H9 (cell line): ENCODE results near the gene FPGS. TPM values are rescaled to one million over a fixed set of nuclear protein-coding genes. Genes with fewer than 3 reads are reported as not detected.

Source experiments
- DNase-seq: peaks from one replicate; pipeline ENCODE4 v3.0.0-alpha.2; 2017
- H2AFZ ChIP-seq: one replicate; pipeline ENCODE4 v1.6.1; 2013; ENCODE audit warnings: mild to moderate bottlenecking, low read length, control low read depth, moderate library complexity
- H2AK5ac ChIP-seq: 2 replicates; pipeline ENCODE4 v1.6.1; 2013; ENCODE audit warnings: low read length, control low read depth, mixed read lengths; ENCODE audit not compliant: insufficient read length
- H2BK120ac ChIP-seq: one replicate; pipeline ENCODE4 v1.6.1; 2013; ENCODE audit warnings: low read depth, mild to moderate bottlenecking, low read length, control low read depth, inconsistent platforms; ENCODE audit not compliant: poor library complexity, severe bottlenecking
- H2BK12ac ChIP-seq: 2 replicates; pipeline ENCODE4 v1.6.1; 2013; ENCODE audit warnings: low read length, control low read depth, mixed read lengths, low read depth; ENCODE audit not compliant: insufficient read length
- H2BK15ac ChIP-seq: 2 replicates; pipeline ENCODE4 v1.6.1; 2013; ENCODE audit warnings: low read depth, low read length, control low read depth
- H2BK20ac ChIP-seq: one replicate; pipeline ENCODE4 v1.6.1; 2013; ENCODE audit warnings: low read depth, mild to moderate bottlenecking, low read length, control low read depth, inconsistent platforms; ENCODE audit not compliant: poor library complexity, severe bottlenecking
- H2BK5ac ChIP-seq: 2 replicates; pipeline ENCODE4 v1.6.1; 2013; ENCODE audit warnings: low read length, control low read depth, mixed read lengths; ENCODE audit not compliant: insufficient read length
- H3K14ac ChIP-seq: 2 replicates; pipeline ENCODE4 v1.6.1; 2013; ENCODE audit warnings: low read length, control low read depth; ENCODE audit not compliant: insufficient read depth
- H3K18ac ChIP-seq: 2 replicates; pipeline ENCODE4 v1.6.1; 2013; ENCODE audit warnings: low read depth, mild to moderate bottlenecking, mixed read lengths, low read length, control low read depth; ENCODE audit not compliant: insufficient read length
- H3K23ac ChIP-seq: 2 replicates; pipeline ENCODE4 v1.6.1; 2013; ENCODE audit warnings: low read length, control low read depth, mixed read lengths, low read depth; ENCODE audit not compliant: insufficient read length
- H3K23me2 ChIP-seq: 2 replicates; pipeline ENCODE4 v1.6.1; 2013; ENCODE audit warnings: low read depth, mild to moderate bottlenecking, mixed read lengths, low read length, control low read depth; ENCODE audit not compliant: insufficient read length, poor library complexity, severe bottlenecking
- H3K27ac ChIP-seq: 2 replicates; pipeline ENCODE4 v1.5.1; 2013; ENCODE audit warnings: low read length, control low read depth, mixed read lengths, low read depth; ENCODE audit not compliant: insufficient read length
- H3K27me3 ChIP-seq: 2 replicates; pipeline ENCODE4 v1.6.1; 2013; ENCODE audit warnings: low read length, control low read depth, inconsistent platforms; ENCODE audit not compliant: insufficient read depth
- H3K4ac ChIP-seq: 2 replicates; pipeline ENCODE4 v1.6.1; 2013; ENCODE audit warnings: low read depth, mild to moderate bottlenecking, control low read depth, inconsistent platforms, low read length, moderate library complexity
- H3K4me1 ChIP-seq: 2 replicates; pipeline ENCODE4 v1.6.1; 2013; ENCODE audit warnings: low read length, control low read depth, inconsistent platforms; ENCODE audit not compliant: insufficient read depth
- H3K4me2 ChIP-seq: 2 replicates; pipeline ENCODE4 v1.6.1; 2013; ENCODE audit warnings: low read length, control low read depth, mixed read lengths; ENCODE audit not compliant: insufficient read length, insufficient read depth
- H3K56ac ChIP-seq: 2 replicates; pipeline ENCODE4 v1.6.1; 2013; ENCODE audit warnings: low read depth, mild to moderate bottlenecking, mixed read lengths, low read length, control low read depth; ENCODE audit not compliant: insufficient read length
- H3K79me1 ChIP-seq: 2 replicates; pipeline ENCODE4 v1.6.1; 2013; ENCODE audit warnings: low read depth, mild to moderate bottlenecking, moderate library complexity, low read length, control low read depth, inconsistent platforms; ENCODE audit not compliant: insufficient read depth, poor library complexity, severe bottlenecking
- H3K79me2 ChIP-seq: 2 replicates; pipeline ENCODE4 v1.6.1; 2013; ENCODE audit warnings: low read length, control low read depth, inconsistent platforms; ENCODE audit not compliant: insufficient read depth
- H3K9ac ChIP-seq: 2 replicates; pipeline ENCODE4 v1.6.1; 2013; ENCODE audit warnings: low read length, control low read depth, mixed read lengths; ENCODE audit not compliant: insufficient read length; ENCODE audit errors: extremely low read depth
- H3K9me3 ChIP-seq: one replicate; pipeline ENCODE4 v1.6.1; 2013; ENCODE audit warnings: low read depth, low read length, inconsistent platforms; ENCODE audit not compliant: control insufficient read depth
- H3T11ph ChIP-seq: one replicate; pipeline ENCODE4 v1.6.1; 2013; ENCODE audit warnings: mild to moderate bottlenecking, low read length, control low read depth, inconsistent platforms
- H4K20me1 ChIP-seq: one replicate; pipeline ENCODE4 v1.6.1; 2013; ENCODE audit not compliant: control insufficient read depth, insufficient read length, insufficient read depth
- H4K5ac ChIP-seq: 2 replicates; pipeline ENCODE4 v1.6.1; 2013; ENCODE audit warnings: low read depth, mild to moderate bottlenecking, mixed read lengths, low read length, control low read depth; ENCODE audit not compliant: insufficient read length
- H4K8ac ChIP-seq: replicated peaks from 2 replicates; pipeline ENCODE4 v1.6.1; 2013; ENCODE audit warnings: low read length, control low read depth, mixed read lengths, low read depth; ENCODE audit not compliant: insufficient read length
- H4K91ac ChIP-seq: 2 replicates; pipeline ENCODE4 v1.6.1; 2013; ENCODE audit warnings: low read depth, mild to moderate bottlenecking, moderate library complexity, mixed read lengths, low read length, control low read depth; ENCODE audit not compliant: insufficient read length
- H3K27ac Mint-ChIP-seq, 3 experiments: 2 replicates in 2 of 3; 3 replicates in 1 of 3; pipeline ENCODE4 v1.8.0; 2020 to 2021; ENCODE audit warnings: mixed read lengths in 3 of 3, mild to moderate bottlenecking in 1 of 3, moderate library complexity in 1 of 3
- H3K27me3 Mint-ChIP-seq: 2 replicates; pipeline ENCODE4 v1.8.0; 2021; ENCODE audit warnings: low read depth, mild to moderate bottlenecking, moderate library complexity, mixed read lengths
- H3K36me3 Mint-ChIP-seq, 3 experiments: 2 replicates in 2 of 3; 3 replicates in 1 of 3; pipeline ENCODE4 v1.8.0; 2020 to 2021; ENCODE audit warnings: low read depth in 3 of 3, mixed read lengths in 3 of 3; ENCODE audit not compliant: insufficient read depth in 1 of 3
- H3K4me1 Mint-ChIP-seq, 2 experiments: 2 replicates each; pipeline ENCODE4 v1.8.0; 2020; ENCODE audit warnings: mixed read lengths in 2 of 2
- H3K4me3 Mint-ChIP-seq, 2 experiments: 2 replicates in 1 of 2; 3 replicates in 1 of 2; pipeline ENCODE4 v1.8.0; 2020 to 2021; ENCODE audit warnings: mild to moderate bottlenecking in 2 of 2, mixed read lengths in 2 of 2, moderate library complexity in 1 of 2
- H3K9me3 Mint-ChIP-seq, 2 experiments: 2 replicates in 1 of 2; 3 replicates in 1 of 2; pipeline ENCODE4 v1.8.0; 2020; ENCODE audit warnings: mild to moderate bottlenecking in 2 of 2, mixed read lengths in 2 of 2, moderate library complexity in 1 of 2
- WGBS: extraction: QIAGEN DNeasy Blood & Tissue Kit; methylation state at CpG from one replicate; pipeline ENCODE4 v1.1.7; 2013; ENCODE audit warnings: missing lambda C conversion rate, low lambda C conversion rate, mixed read lengths; ENCODE audit not compliant: insufficient read length; ENCODE audit errors: extremely low coverage; 5-methylcytosine and 5-hydroxymethylcytosine counted together
- total RNA-seq: library from RNA; stranded (reverse); gene quantifications from 2 replicates; pipeline ENCODE4 v1.2.1, GENCODE V29; 2021
- TF ChIP-seq, protein P1 (sequence below): fragments of 200-600 bp; sonication (generic); conservative IDR thresholded peaks from 3 replicates; pipeline ENCODE4 v1.8.0; 2021; ENCODE audit warnings: antibody characterized with exemption, mild to moderate bottlenecking

FPGS gene
- total RNA-seq, 1 experiment from 2014 or later: 68.4 TPM

DNA sequence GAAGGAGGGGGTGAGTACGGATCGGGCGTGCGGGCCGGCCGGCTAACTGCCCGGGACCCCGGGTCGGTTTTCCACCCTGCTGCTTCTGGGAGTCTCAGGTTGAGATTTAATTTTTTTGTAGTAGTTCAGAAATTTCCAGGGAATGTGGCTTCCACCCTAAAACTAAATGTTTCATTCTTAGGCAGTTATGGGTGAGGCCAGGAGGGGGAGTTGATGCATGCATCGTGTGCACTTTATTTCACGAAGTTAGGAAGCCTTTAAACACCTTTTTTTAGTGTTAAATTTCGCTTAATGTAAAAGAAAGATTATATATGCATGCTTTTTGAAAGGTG, 15.9 kb upstream of the FPGS start:
- no peak overlapping the region for H3K23ac ChIP-seq
- H3K14ac ChIP-seq: no peak overlapping the region; the same call in 1 of the 2 replicates
- H3K79me1 ChIP-seq: peaks cover 16% of the 10 kb centered on the region
- H4K91ac ChIP-seq: no peak overlapping the region
- WGBS: no CpG with 5 or more reads among the region's 12 CpGs
- H2AK5ac ChIP-seq: no peak overlapping the region
- no peaks in the 10 kb centered on the region for H3K9me3 ChIP-seq
- H3K79me2 ChIP-seq: peaks cover 3% of the 10 kb centered on the region; the same call in 1 of the 2 replicates
- peaks cover 2% of the 10 kb centered on the region for H3K23me2 ChIP-seq
- H4K8ac ChIP-seq: no peak overlapping the region
- TF ChIP-seq, protein P1, sequence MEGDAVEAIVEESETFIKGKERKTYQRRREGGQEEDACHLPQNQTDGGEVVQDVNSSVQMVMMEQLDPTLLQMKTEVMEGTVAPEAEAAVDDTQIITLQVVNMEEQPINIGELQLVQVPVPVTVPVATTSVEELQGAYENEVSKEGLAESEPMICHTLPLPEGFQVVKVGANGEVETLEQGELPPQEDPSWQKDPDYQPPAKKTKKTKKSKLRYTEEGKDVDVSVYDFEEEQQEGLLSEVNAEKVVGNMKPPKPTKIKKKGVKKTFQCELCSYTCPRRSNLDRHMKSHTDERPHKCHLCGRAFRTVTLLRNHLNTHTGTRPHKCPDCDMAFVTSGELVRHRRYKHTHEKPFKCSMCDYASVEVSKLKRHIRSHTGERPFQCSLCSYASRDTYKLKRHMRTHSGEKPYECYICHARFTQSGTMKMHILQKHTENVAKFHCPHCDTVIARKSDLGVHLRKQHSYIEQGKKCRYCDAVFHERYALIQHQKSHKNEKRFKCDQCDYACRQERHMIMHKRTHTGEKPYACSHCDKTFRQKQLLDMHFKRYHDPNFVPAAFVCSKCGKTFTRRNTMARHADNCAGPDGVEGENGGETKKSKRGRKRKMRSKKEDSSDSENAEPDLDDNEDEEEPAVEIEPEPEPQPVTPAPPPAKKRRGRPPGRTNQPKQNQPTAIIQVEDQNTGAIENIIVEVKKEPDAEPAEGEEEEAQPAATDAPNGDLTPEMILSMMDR: peak; percentile 59
- H3K4me1 ChIP-seq: no peaks in the 10 kb centered on the region
- H2BK20ac ChIP-seq: no peak overlapping the region
- H3K27me3 ChIP-seq: no peaks in the 10 kb centered on the region
- no peak overlapping the region for H3T11ph ChIP-seq
- H2BK15ac ChIP-seq: no peak overlapping the region
- H3K27ac ChIP-seq: no peak overlapping the region
- peak overlapping the region; percentile 82 for H3K4me2 ChIP-seq
- no peak for DNase-seq
- H3K4ac ChIP-seq: no peak overlapping the region
- peaks cover 41 to 51% (median 49%) of the 10 kb centered on the region in 3 experiments for H3K36me3 Mint-ChIP-seq
- no peak overlapping the region for H3K56ac ChIP-seq
- no peaks in the 10 kb centered on the region for H4K20me1 ChIP-seq
- H3K27ac Mint-ChIP-seq: peak overlapping the region; percentile 89 to 94 (median 92); a peak in 4 of 7 replicates
- peak overlapping the region; percentile 93 to 95 for H3K4me3 Mint-ChIP-seq
- H2AFZ ChIP-seq: no peak overlapping the region
- H3K4me1 Mint-ChIP-seq: peaks cover 7 to 25% of the 10 kb centered on the region in 2 experiments
- H3K18ac ChIP-seq: no peak overlapping the region
- no peak overlapping the region for H2BK12ac ChIP-seq
- H2BK120ac ChIP-seq: no peak overlapping the region
- peak overlapping the region; percentile 35 for H3K9ac ChIP-seq
- H2BK5ac ChIP-seq: no peak overlapping the region
- H3K27me3 Mint-ChIP-seq: peaks cover 6% of the 10 kb centered on the region
- no peak overlapping the region for H4K5ac ChIP-seq
- no peaks in the 10 kb centered on the region for H3K9me3 Mint-ChIP-seq
